DOHH2 (cell line): ENCODE measurements around the gene ARL16.

Experiments
- H3F3A ChIP-seq: fragments of 200-600 bp; sonication (generic), shearing (Covaris generic); 2 replicates; pipeline ENCODE4 v1.6.0; 2016; ENCODE audit warnings: antibody characterized with exemption, mild to moderate bottlenecking; ENCODE audit not compliant: control insufficient read depth, insufficient read depth
- H3K27ac ChIP-seq: fragments of 200-600 bp; sonication (generic); 2 replicates; pipeline ENCODE4 v1.5.1; 2014; ENCODE audit warnings: low read depth, mild to moderate bottlenecking, low read length, moderate library complexity
- H3K27me3 ChIP-seq: fragments of 200-600 bp; sonication (generic); 2 replicates; pipeline ENCODE4 v1.6.1; 2014; ENCODE audit warnings: mild to moderate bottlenecking, low read length, mixed read lengths; ENCODE audit not compliant: control insufficient read depth
- H3K36me3 ChIP-seq: fragments of 200-600 bp; sonication (generic); 2 replicates; pipeline ENCODE4 v1.6.1; 2014; ENCODE audit warnings: mild to moderate bottlenecking, low read length, moderate library complexity, mixed read lengths; ENCODE audit not compliant: control insufficient read depth
- H3K4me1 ChIP-seq: fragments of 200-600 bp; sonication (generic); 2 replicates; pipeline ENCODE4 v1.6.1; 2014; ENCODE audit warnings: mild to moderate bottlenecking, low read length, mixed read lengths; ENCODE audit not compliant: control insufficient read depth
- H3K4me2 ChIP-seq: fragments of 200-600 bp; sonication (generic); 2 replicates; pipeline ENCODE4 v1.6.0; 2014; ENCODE audit warnings: mild to moderate bottlenecking, low read length, moderate library complexity
- H3K4me3 ChIP-seq: fragments of 200-600 bp; sonication (generic); 2 replicates; pipeline ENCODE4 v1.5.1; 2014; ENCODE audit warnings: mild to moderate bottlenecking, low read length, mixed read lengths
- H3K79me2 ChIP-seq: fragments of 200-600 bp; sonication (generic); 2 replicates; pipeline ENCODE4 v1.6.1; 2014; ENCODE audit warnings: mild to moderate bottlenecking, low read length, mixed read lengths; ENCODE audit not compliant: control insufficient read depth
- H3K9me2 ChIP-seq: fragments of 200-600 bp; sonication (generic); replicated peaks from 2 replicates; pipeline ENCODE4 v1.6.1; 2014; ENCODE audit warnings: mild to moderate bottlenecking, low read length, mixed read lengths; ENCODE audit not compliant: control insufficient read depth
- H3K9me3 ChIP-seq: fragments of 200-600 bp; sonication (generic); 2 replicates; pipeline ENCODE4 v1.6.1; 2014; ENCODE audit warnings: antibody characterized with exemption, low read length, mixed read lengths; ENCODE audit not compliant: control insufficient read depth, insufficient read depth
- H4K20me1 ChIP-seq: fragments of 200-600 bp; sonication (generic); 2 replicates; pipeline ENCODE4 v1.6.0; 2014; ENCODE audit warnings: low read depth, mild to moderate bottlenecking, antibody characterized with exemption, low read length, moderate library complexity; ENCODE audit not compliant: control insufficient read depth, insufficient read depth
- EZH2phosphoT487 ChIP-seq: fragments of 200-600 bp; sonication (generic); IDR thresholded peaks from 2 replicates; pipeline ENCODE4 v1.6.1; 2017; ENCODE audit warnings: borderline replicate concordance, mild to moderate bottlenecking, antibody characterized with exemption, low read length, moderate library complexity, mixed read lengths
- TF ChIP-seq, protein P1 (sequence below): fragments of 200-600 bp; sonication (generic); IDR thresholded peaks from one replicate; pipeline ENCODE4 v1.5.1; 2014; ENCODE audit warnings: antibody characterized with exemption, mild to moderate bottlenecking, low read depth, low read length; ENCODE audit not compliant: poor library complexity, severe bottlenecking

Gene ARL16

DNA sequence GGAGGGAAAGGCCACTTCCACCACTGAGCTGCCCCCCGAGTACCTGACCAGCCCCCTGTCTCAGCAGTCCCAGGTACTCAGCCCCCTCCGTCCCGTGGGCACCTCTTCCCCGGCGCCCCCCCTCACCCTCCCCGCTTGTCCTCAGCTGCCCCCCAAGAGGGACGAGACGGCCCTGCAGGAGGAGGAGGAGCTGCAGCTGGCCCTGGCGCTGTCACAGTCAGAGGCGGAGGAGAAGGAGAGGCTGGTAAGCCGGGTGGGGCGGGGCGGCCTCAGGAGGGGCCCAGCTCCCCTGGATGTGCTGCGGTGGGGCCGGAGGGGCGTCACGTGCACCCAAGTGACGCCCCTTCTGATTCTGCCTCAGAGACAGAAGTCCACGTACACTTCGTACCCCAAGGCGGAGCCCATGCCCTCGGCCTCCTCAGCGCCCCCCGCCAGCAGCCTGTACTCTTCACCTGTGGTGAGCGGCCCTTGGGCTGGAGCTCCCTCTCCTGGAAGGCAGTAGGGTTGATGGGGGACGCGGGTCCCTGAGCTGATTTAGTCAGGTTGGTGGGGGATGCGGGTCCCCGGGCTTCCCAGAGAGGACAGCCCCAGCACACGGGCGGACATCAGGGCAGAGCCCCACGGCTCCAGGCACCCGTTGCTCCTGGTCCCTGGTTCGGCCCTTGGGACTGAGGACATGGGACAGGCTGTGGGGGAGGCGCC lies 10.1 kb upstream of the ARL16 start:
- no peaks in the 10 kb centered on the region for H3K27me3 ChIP-seq
- no peak overlapping the region for H3K4me2 ChIP-seq
- no peaks in the 10 kb centered on the region for H3F3A ChIP-seq
- H3K9me2 ChIP-seq: no peaks in the 10 kb centered on the region
- no peaks in the 10 kb centered on the region for H3K4me1 ChIP-seq
- H3K4me3 ChIP-seq: no peak overlapping the region
- peaks cover 97% of the 10 kb centered on the region for H3K36me3 ChIP-seq
- no peak overlapping the region for H3K27ac ChIP-seq
- peaks cover 32% of the 10 kb centered on the region for H3K79me2 ChIP-seq
- H4K20me1 ChIP-seq: no peaks in the 10 kb centered on the region
- TF ChIP-seq EZH2phosphoT487: no peak
- TF ChIP-seq, protein P1, sequence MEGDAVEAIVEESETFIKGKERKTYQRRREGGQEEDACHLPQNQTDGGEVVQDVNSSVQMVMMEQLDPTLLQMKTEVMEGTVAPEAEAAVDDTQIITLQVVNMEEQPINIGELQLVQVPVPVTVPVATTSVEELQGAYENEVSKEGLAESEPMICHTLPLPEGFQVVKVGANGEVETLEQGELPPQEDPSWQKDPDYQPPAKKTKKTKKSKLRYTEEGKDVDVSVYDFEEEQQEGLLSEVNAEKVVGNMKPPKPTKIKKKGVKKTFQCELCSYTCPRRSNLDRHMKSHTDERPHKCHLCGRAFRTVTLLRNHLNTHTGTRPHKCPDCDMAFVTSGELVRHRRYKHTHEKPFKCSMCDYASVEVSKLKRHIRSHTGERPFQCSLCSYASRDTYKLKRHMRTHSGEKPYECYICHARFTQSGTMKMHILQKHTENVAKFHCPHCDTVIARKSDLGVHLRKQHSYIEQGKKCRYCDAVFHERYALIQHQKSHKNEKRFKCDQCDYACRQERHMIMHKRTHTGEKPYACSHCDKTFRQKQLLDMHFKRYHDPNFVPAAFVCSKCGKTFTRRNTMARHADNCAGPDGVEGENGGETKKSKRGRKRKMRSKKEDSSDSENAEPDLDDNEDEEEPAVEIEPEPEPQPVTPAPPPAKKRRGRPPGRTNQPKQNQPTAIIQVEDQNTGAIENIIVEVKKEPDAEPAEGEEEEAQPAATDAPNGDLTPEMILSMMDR: peak; percentile 42
- no peaks in the 10 kb centered on the region for H3K9me3 ChIP-seq

DNA sequence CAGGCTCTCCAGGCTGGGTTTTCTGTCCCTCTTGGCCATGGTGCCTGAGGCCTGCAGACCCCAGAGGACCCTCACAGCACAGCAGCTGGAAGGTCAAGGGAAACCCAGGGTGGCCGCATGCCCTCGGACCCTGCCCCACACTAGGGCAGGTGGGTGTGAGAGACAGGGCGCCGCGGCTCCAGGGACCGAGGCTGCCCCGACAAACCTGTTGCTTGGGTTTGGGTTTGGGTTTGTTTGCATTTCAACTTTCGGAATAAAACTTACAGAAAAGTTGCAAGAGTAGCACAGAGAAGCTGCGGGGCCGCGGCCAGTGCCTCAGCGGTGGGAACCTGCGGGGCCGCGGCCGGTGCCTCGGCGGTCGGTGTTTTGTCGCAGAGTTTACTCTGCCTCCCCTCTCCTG lies 8.0 kb upstream of the ARL16 start:
- Histone ChIP-seq H3K27me3 (no peaks in the 10 kb centered on the region), H3K4me2 (no peak overlapping the region), H4K20me1 (no peaks in the 10 kb centered on the region), H3K36me3 (peaks cover 97% of the 10 kb centered on the region), H3F3A (no peaks in the 10 kb centered on the region), H3K4me1 (no peaks in the 10 kb centered on the region), H3K4me3 (no peak overlapping the region), H3K27ac (no peak overlapping the region), H3K79me2 (peaks cover 38% of the 10 kb centered on the region), H3K9me3 (no peaks in the 10 kb centered on the region), H3K9me2 (no peaks in the 10 kb centered on the region)
- TF ChIP-seq, protein P1: no peak
- TF ChIP-seq EZH2phosphoT487: no peak

DNA sequence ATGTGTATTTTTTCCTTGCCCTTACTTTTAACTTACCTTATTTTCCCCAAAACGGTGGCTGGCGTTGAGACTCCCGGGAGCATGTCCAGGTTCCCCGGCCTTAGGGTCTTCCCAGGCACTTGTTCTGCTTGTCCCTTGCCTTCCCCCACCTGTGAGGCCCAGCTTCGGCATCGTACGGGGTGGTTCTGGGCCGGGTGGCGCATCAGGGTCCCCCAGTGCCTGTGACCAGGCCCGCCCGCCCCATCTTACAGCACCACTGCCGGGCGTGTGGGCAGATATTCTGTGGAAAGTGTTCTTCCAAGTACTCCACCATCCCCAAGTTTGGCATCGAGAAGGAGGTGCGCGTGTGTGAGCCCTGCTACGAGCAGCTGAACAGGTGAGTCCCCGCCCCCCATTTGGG lies 7.6 kb upstream of the ARL16 start:
- TF ChIP-seq EZH2phosphoT487: no peak
- TF ChIP-seq, protein P1: no peak
- H3K4me3 ChIP-seq: no peak overlapping the region
- no peaks in the 10 kb centered on the region for H3K9me2 ChIP-seq
- H3K9me3 ChIP-seq: no peaks in the 10 kb centered on the region
- peaks cover 40% of the 10 kb centered on the region for H3K79me2 ChIP-seq
- H3K4me2 ChIP-seq: no peak overlapping the region
- no peaks in the 10 kb centered on the region for H3K4me1 ChIP-seq
- no peaks in the 10 kb centered on the region for H3F3A ChIP-seq
- H3K27ac ChIP-seq: no peak overlapping the region
- H4K20me1 ChIP-seq: peaks cover 3% of the 10 kb centered on the region; the same call in 1 of the 2 replicates
- H3K27me3 ChIP-seq: no peaks in the 10 kb centered on the region
- H3K36me3 ChIP-seq: peaks cover 97% of the 10 kb centered on the region
